PFSK-1 (cell line): ENCODE measurements around the gene RAMACL.

Experiments
- FOXP2 ChIP-seq: optimal IDR thresholded peaks from 2 replicates; pipeline ENCODE3; 2011; ENCODE audit warnings: borderline replicate concordance, control low read depth, inconsistent platforms; ENCODE audit not compliant: insufficient read depth; ENCODE audit errors: extremely low read length, extremely low read depth
- POLR2AphosphoS5 ChIP-seq: IDR thresholded peaks from 2 replicates; pipeline ENCODE4 v1.6.1; 2012; ENCODE audit warnings: low read depth, mild to moderate bottlenecking, control low read depth, low read length, moderate library complexity
- SIN3A ChIP-seq: IDR thresholded peaks from 2 replicates; pipeline ENCODE4 v1.6.1; 2012; ENCODE audit warnings: mild to moderate bottlenecking, low read length, moderate library complexity, borderline replicate concordance; ENCODE audit not compliant: insufficient read depth
- TAF1 ChIP-seq: IDR thresholded peaks from 2 replicates; pipeline ENCODE4 v1.6.1; 2012; ENCODE audit warnings: low read length, control low read depth, borderline replicate concordance; ENCODE audit not compliant: insufficient read depth
- TF ChIP-seq, protein P1 (sequence below), 2 experiments: IDR thresholded peaks; 2 replicates each; pipeline versions ENCODE4 v1.6.1 to v1.8.0; 2011 to 2012; ENCODE audit warnings: low read depth in 2 of 2, low read length in 2 of 2, control low read depth in 1 of 2, inconsistent platforms in 1 of 2, mild to moderate bottlenecking in 1 of 2, moderate library complexity in 1 of 2; ENCODE audit not compliant: insufficient read depth in 1 of 2

Gene RAMACL

DNA sequence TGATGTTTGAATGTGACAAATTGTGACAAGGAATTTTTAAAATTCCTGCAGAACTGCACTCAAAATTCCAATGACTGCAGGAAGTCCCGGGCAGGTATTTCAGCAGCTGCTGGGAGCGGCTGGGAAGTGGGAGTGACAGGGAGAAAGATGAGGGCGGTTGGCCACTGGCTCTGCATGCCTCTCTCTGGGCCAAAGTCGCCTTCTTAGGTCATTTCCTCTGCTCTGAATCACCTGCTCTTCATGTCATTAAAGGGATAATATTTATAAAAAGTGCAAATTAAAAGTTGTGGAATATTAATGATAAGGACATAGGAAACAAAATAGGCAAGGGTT is 43.9 kb downstream of the RAMACL start:
- no peak for TF ChIP-seq FOXP2
- TF ChIP-seq POLR2AphosphoS5: no peak
- no peak for TF ChIP-seq TAF1
- TF ChIP-seq, protein P1, sequence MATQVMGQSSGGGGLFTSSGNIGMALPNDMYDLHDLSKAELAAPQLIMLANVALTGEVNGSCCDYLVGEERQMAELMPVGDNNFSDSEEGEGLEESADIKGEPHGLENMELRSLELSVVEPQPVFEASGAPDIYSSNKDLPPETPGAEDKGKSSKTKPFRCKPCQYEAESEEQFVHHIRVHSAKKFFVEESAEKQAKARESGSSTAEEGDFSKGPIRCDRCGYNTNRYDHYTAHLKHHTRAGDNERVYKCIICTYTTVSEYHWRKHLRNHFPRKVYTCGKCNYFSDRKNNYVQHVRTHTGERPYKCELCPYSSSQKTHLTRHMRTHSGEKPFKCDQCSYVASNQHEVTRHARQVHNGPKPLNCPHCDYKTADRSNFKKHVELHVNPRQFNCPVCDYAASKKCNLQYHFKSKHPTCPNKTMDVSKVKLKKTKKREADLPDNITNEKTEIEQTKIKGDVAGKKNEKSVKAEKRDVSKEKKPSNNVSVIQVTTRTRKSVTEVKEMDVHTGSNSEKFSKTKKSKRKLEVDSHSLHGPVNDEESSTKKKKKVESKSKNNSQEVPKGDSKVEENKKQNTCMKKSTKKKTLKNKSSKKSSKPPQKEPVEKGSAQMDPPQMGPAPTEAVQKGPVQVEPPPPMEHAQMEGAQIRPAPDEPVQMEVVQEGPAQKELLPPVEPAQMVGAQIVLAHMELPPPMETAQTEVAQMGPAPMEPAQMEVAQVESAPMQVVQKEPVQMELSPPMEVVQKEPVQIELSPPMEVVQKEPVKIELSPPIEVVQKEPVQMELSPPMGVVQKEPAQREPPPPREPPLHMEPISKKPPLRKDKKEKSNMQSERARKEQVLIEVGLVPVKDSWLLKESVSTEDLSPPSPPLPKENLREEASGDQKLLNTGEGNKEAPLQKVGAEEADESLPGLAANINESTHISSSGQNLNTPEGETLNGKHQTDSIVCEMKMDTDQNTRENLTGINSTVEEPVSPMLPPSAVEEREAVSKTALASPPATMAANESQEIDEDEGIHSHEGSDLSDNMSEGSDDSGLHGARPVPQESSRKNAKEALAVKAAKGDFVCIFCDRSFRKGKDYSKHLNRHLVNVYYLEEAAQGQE (IDR thresholded peaks at IDR 0.05; ENCODE audit: insufficient read depth in 1 of 2, low read depth in 2 of 2, low read length in 2 of 2): no peak
- no peak for TF ChIP-seq SIN3A

DNA sequence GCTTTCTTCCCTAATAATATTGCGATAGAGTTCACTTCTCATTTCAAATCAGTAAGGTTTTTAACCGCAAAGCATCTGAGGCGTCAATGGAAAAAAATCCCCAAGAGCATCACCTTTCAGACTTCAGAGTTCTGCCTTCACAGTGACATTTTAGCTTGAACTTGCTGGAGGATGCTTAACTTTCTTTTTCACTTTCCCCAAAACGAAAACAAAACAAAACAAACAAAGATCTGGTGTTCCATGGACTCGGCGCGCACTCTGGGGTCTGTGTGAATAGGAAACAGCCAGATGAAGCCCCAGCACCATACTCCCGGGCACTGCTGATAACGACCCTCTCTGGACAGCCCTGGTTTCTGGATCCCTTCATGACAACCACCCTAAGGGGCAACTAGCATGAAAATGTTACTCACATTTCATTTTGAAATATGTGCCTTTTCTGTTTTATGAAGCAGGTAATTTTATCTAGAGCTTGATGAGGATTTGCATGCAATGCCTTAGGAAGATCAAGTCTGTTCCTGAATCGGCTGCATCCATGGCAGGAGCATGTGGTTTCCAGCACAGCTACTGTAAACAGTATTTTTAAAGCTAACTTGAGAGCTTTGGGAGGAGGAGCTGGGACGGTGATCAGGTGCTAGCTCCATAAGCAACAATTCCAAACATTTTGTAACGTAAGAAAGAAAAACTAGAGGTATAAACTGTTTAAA is 44.5 kb downstream of the RAMACL start:
- TF ChIP-seq SIN3A (no peak), FOXP2 (no peak), POLR2AphosphoS5 (no peak), TAF1 (no peak)
- TF ChIP-seq, protein P1 (IDR thresholded peaks at IDR 0.05; ENCODE audit: insufficient read depth in 1 of 2, low read depth in 2 of 2, low read length in 2 of 2): no peak

GRCh38 chr6:166541366-166541765 is 45.1 kb downstream of the RAMACL start:
- TF ChIP-seq, protein P1 (IDR thresholded peaks at IDR 0.05; ENCODE audit: insufficient read depth in 1 of 2, low read depth in 2 of 2, low read length in 2 of 2): no peak
- TF ChIP-seq FOXP2 (no peak), POLR2AphosphoS5 (no peak), TAF1 (no peak), SIN3A (no peak)

- TF ChIP-seq TAF1 (no peak), POLR2AphosphoS5 (no peak), SIN3A (no peak), FOXP2 (no peak)
- TF ChIP-seq, protein P1 (IDR thresholded peaks at IDR 0.05; ENCODE audit: insufficient read depth in 1 of 2, low read depth in 2 of 2, low read length in 2 of 2): no peak
Observed at GRCh38 chr6:166540631-166541331, 45.7 kb downstream of the RAMACL start.

- TF ChIP-seq, protein P1 (IDR thresholded peaks at IDR 0.05; ENCODE audit: insufficient read depth in 1 of 2, low read depth in 2 of 2, low read length in 2 of 2): no peak
- TF ChIP-seq SIN3A: no peak
Observed at GRCh38 chr6:166539543-166539942, 46.9 kb downstream of the RAMACL start.
